Loucy (cell line): ENCODE measurements around the gene MICU1.

ENCODE experiments used
- H2AFZ ChIP-seq: fragments of 200-600 bp; sonication (generic); 2 replicates; pipeline ENCODE4 v1.6.0; 2016; ENCODE audit warnings: antibody characterized with exemption, mild to moderate bottlenecking, low read length, moderate library complexity
- H3F3A ChIP-seq: fragments of 200-600 bp; 2 replicates; pipeline ENCODE4 v1.6.0; 2016; ENCODE audit warnings: antibody characterized with exemption, low read depth, mild to moderate bottlenecking
- H3K27me3 ChIP-seq: fragments of 200-600 bp; sonication (generic); 2 replicates; pipeline ENCODE4 v1.6.1; 2014; ENCODE audit warnings: low read length, mild to moderate bottlenecking; ENCODE audit not compliant: insufficient read depth, poor library complexity, severe bottlenecking
- H3K36me3 ChIP-seq: fragments of 200-600 bp; sonication (generic); 2 replicates; pipeline ENCODE4 v1.6.1; 2016; ENCODE audit warnings: low read length; ENCODE audit not compliant: insufficient read depth
- H3K4me1 ChIP-seq: fragments of 200-600 bp; sonication (generic); 2 replicates; pipeline ENCODE4 v1.5.1; 2014; ENCODE audit warnings: low read length, mild to moderate bottlenecking; ENCODE audit not compliant: insufficient read depth, poor library complexity, severe bottlenecking
- H3K4me2 ChIP-seq: fragments of 200-600 bp; sonication (generic); 2 replicates; pipeline ENCODE4 v1.6.0; 2014; ENCODE audit warnings: antibody characterized with exemption, low read length, low read depth, mild to moderate bottlenecking; ENCODE audit not compliant: poor library complexity, severe bottlenecking
- H3K4me3 ChIP-seq: fragments of 200-600 bp; sonication (generic); 2 replicates; pipeline ENCODE4 v1.5.1; 2014; ENCODE audit warnings: low read length, mild to moderate bottlenecking, mixed read lengths; ENCODE audit not compliant: poor library complexity, severe bottlenecking
- H3K79me2 ChIP-seq: fragments of 200-600 bp; sonication (generic); 2 replicates; pipeline ENCODE4 v1.6.1; 2014; ENCODE audit warnings: low read length; ENCODE audit not compliant: insufficient read depth
- H3K9ac ChIP-seq: fragments of 200-600 bp; sonication (generic); 2 replicates; pipeline ENCODE4 v1.6.0; 2014; ENCODE audit warnings: mild to moderate bottlenecking, low read depth, low read length, moderate library complexity; ENCODE audit not compliant: poor library complexity, severe bottlenecking
- H3K9me2 ChIP-seq: fragments of 200-600 bp; sonication (generic); replicated peaks from 2 replicates; pipeline ENCODE4 v1.6.1; 2016; ENCODE audit warnings: low read depth, low read length, mixed read lengths
- H3K9me3 ChIP-seq: fragments of 200-600 bp; sonication (generic); 2 replicates; pipeline ENCODE4 v1.6.1; 2014; ENCODE audit warnings: mild to moderate bottlenecking, antibody characterized with exemption, low read length, low read depth; ENCODE audit not compliant: insufficient read depth
- H4K20me1 ChIP-seq: fragments of 200-600 bp; sonication (generic); 2 replicates; pipeline ENCODE4 v1.6.0; 2014; ENCODE audit warnings: antibody characterized with exemption, low read length, mild to moderate bottlenecking; ENCODE audit not compliant: insufficient read depth, poor library complexity, severe bottlenecking
- CTCF ChIP-seq: fragments of 200-600 bp; sonication (generic); conservative IDR thresholded peaks from 2 replicates; pipeline ENCODE4 v1.5.1; 2014; ENCODE audit warnings: mild to moderate bottlenecking, antibody characterized with exemption, low read length
- EZH2phosphoT487 ChIP-seq: fragments of 200-600 bp; IDR thresholded peaks from 2 replicates; pipeline ENCODE4 v1.6.1; 2018; ENCODE audit warnings: antibody characterized with exemption, mild to moderate bottlenecking, moderate library complexity, borderline replicate concordance

The MICU1 gene

GRCh38 chr10:72354356-72355213, 271.3 kb downstream of the MICU1 start, which contains the start of gene DNAJB12:
TSS of gene DNAJB12 (minus strand) at chr10:72354919. CDS start at chr10:72354897, 22 bp downstream.
- Histone ChIP-seq H3K36me3 (no peaks in the 10 kb centered on the region), H4K20me1 (peaks cover 23% of the 10 kb centered on the region), H3K9me3 (no peaks in the 10 kb centered on the region), H3K4me1 (peaks cover 27% of the 10 kb centered on the region), H3K9ac (peak within 1 kb of the TSS; percentile 97), H2AFZ (peak within 1 kb of the TSS; percentile 95), H3K9me2 (no peaks in the 10 kb centered on the region), H3F3A (no peaks in the 10 kb centered on the region), H3K4me2 (peak within 1 kb of the TSS; percentile 90), H3K4me3 (peak within 1 kb of the TSS; percentile 96), H3K27me3 (no peaks in the 10 kb centered on the region), H3K79me2 (peaks cover 47% of the 10 kb centered on the region)
- TF ChIP-seq EZH2phosphoT487 (no peak), CTCF (no peak)

GRCh38 chr10:72353965-72354355, 271.9 kb downstream of the MICU1 start:
- Histone ChIP-seq H3K4me3 (peak overlapping the region; percentile 96), H3K4me1 (peaks cover 30% of the 10 kb centered on the region), H3K79me2 (peaks cover 53% of the 10 kb centered on the region), H3K9me3 (no peaks in the 10 kb centered on the region), H3K4me2 (peak overlapping the region; percentile 90), H3K36me3 (no peaks in the 10 kb centered on the region), H3K27me3 (no peaks in the 10 kb centered on the region), H4K20me1 (peaks cover 23% of the 10 kb centered on the region), H3K9me2 (no peaks in the 10 kb centered on the region), H3F3A (no peaks in the 10 kb centered on the region), H3K9ac (peak overlapping the region; percentile 97), H2AFZ (0 out of 2 replicates have a peak overlapping the region, but pooled peaks have one; percentile 95)
- TF ChIP-seq EZH2phosphoT487 (no peak), CTCF (no peak)

GRCh38 chr10:72353028-72353964, 272.6 kb downstream of the MICU1 start:
- Histone ChIP-seq H3K9ac (peak overlapping the region; percentile 97), H3K4me2 (peak overlapping the region; percentile 90), H3K9me2 (no peaks in the 10 kb centered on the region), H3K4me3 (peak overlapping the region; percentile 96), H3K36me3 (peaks cover 4% of the 10 kb centered on the region; the same call in 1 of the 2 replicates), H3K9me3 (no peaks in the 10 kb centered on the region), H3F3A (no peaks in the 10 kb centered on the region), H3K27me3 (no peaks in the 10 kb centered on the region), H4K20me1 (peaks cover 23% of the 10 kb centered on the region), H2AFZ (no peak overlapping the region), H3K79me2 (peaks cover 60% of the 10 kb centered on the region), H3K4me1 (peaks cover 30% of the 10 kb centered on the region)
- TF ChIP-seq EZH2phosphoT487 (no peak), CTCF (no peak)
